ENCODE data around the gene RYR1.

DNA sequence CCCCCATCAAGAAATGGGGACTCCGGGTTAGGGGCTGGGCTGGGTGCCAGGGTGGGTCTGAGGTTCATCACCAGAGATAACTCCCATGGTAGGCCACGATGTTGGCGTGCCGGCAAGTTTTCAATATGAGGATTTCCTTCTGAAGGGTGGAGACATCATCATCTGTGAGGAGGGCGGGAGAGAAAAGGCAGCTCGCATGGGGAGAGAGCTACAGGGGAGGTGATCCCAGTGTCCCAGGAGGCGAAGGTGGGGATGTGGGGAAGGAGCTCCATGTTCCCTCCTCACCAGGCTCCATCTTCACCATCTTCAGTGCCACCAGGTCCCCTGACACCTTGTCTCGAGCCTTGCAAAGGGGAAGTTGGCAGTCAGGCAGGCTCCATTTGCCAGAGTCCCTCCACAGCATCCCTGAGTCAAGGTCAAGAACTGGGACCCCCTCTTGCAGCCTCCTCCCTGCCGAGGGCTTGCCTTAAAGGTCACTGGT, 183.8 kb downstream of the RYR1 start:
- TF ChIP-seq, protein P1, sequence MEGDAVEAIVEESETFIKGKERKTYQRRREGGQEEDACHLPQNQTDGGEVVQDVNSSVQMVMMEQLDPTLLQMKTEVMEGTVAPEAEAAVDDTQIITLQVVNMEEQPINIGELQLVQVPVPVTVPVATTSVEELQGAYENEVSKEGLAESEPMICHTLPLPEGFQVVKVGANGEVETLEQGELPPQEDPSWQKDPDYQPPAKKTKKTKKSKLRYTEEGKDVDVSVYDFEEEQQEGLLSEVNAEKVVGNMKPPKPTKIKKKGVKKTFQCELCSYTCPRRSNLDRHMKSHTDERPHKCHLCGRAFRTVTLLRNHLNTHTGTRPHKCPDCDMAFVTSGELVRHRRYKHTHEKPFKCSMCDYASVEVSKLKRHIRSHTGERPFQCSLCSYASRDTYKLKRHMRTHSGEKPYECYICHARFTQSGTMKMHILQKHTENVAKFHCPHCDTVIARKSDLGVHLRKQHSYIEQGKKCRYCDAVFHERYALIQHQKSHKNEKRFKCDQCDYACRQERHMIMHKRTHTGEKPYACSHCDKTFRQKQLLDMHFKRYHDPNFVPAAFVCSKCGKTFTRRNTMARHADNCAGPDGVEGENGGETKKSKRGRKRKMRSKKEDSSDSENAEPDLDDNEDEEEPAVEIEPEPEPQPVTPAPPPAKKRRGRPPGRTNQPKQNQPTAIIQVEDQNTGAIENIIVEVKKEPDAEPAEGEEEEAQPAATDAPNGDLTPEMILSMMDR (IDR thresholded peaks at IDR 0.05) = no peak
- TF ChIP-seq POLR2A (IDR thresholded peaks at IDR 0.05) = no peak

All from lower leg skin (tissue), 3 donors.